ENCODE data around the gene DHRS4L2.

DHRS4L2 gene

DNA sequence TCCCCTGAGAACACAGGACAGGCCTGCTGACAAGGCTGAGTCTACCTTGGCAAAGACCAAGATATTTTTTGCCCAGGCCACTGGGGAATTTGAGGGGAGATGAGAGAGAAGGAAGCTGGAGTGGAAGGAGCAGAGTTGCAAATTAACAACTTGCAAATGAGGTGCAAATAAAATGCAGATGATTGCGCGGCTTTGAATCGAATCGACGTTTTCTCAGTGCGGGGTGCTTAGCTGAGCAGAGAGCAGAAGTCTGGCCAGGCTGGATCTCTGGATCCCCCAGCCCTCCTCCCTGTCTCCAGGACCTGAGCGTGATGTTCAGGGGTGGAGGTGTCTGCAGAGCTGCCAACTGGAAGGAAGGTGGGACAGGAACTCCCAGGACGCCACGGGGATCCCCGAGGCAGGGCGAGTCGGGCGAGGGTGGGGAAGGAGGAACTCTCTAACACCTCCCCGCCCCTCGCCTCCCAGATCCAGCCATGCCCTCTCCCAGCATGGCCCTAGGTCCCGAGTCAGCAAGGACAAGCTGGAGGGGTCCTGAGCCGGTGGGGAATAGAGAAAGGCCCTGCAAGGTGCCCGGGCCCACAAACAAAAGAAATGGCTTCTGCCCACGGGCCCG lies 62.6 kb downstream of the DHRS4L2 start:
- peak; percentile 29 for DNase-seq (ENCODE audit: low spot score)
- in situ Hi-C loops (cut with MboI; ENCODE audit: low pct_unique_long_range_greater_than_20kb, low sequenced_read_pairs, unreplicated experiment) = no loop called here
- TF ChIP-seq, protein P1, sequence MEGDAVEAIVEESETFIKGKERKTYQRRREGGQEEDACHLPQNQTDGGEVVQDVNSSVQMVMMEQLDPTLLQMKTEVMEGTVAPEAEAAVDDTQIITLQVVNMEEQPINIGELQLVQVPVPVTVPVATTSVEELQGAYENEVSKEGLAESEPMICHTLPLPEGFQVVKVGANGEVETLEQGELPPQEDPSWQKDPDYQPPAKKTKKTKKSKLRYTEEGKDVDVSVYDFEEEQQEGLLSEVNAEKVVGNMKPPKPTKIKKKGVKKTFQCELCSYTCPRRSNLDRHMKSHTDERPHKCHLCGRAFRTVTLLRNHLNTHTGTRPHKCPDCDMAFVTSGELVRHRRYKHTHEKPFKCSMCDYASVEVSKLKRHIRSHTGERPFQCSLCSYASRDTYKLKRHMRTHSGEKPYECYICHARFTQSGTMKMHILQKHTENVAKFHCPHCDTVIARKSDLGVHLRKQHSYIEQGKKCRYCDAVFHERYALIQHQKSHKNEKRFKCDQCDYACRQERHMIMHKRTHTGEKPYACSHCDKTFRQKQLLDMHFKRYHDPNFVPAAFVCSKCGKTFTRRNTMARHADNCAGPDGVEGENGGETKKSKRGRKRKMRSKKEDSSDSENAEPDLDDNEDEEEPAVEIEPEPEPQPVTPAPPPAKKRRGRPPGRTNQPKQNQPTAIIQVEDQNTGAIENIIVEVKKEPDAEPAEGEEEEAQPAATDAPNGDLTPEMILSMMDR (IDR thresholded peaks at IDR 0.05; ENCODE audit: extremely low read depth, insufficient read depth, missing control alignments) = no peak

GRCh38 chr14:24051789-24052655 lies 63.3 kb downstream of the DHRS4L2 start, which contains the start of gene CARMIL3:
CARMIL3 (plus strand) TSS chr14:24052009; CDS start chr14:24052154, 145 bp downstream.
- TF ChIP-seq, protein P1 (IDR thresholded peaks at IDR 0.05; ENCODE audit: extremely low read depth, insufficient read depth, missing control alignments) = no peak
- in situ Hi-C loops (cut with MboI; ENCODE audit: low pct_unique_long_range_greater_than_20kb, low sequenced_read_pairs, unreplicated experiment) = no loop called here
- DNase-seq (ENCODE audit: low spot score) = peak; percentile 93

GRCh38 chr14:24052656-24053547 lies 64.2 kb downstream of the DHRS4L2 start:
- in situ Hi-C loops (cut with MboI; ENCODE audit: low pct_unique_long_range_greater_than_20kb, low sequenced_read_pairs, unreplicated experiment) = no loop called here
- DNase-seq (ENCODE audit: low spot score) = peak; percentile 4
- TF ChIP-seq, protein P1 (IDR thresholded peaks at IDR 0.05; ENCODE audit: extremely low read depth, insufficient read depth, missing control alignments) = no peak

GRCh38 chr14:24053548-24054323 lies 65.0 kb downstream of the DHRS4L2 start:
- in situ Hi-C loops (cut with MboI; ENCODE audit: low pct_unique_long_range_greater_than_20kb, low sequenced_read_pairs, unreplicated experiment) = no loop called here
- TF ChIP-seq, protein P1 (IDR thresholded peaks at IDR 0.05; ENCODE audit: extremely low read depth, insufficient read depth, missing control alignments) = no peak
- no peak for DNase-seq (ENCODE audit: low spot score)

DNA sequence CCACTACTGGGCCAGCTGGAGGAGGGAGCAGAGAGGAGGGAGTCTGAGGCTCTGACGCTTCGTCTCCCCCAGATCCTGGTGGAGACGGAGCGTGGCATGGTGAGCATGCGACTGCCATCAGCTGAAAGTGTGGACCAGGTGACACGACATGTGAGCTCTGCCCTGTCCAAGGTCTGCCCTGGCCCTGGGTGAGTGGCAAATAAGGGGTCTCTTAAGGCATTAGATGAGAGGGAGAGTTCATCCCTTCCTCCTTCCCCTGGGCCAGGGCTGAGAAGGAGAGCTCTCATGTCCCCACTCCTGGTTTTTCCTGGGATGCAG lies 65.6 kb downstream of the DHRS4L2 start:
- in situ Hi-C loops (cut with MboI; ENCODE audit: low pct_unique_long_range_greater_than_20kb, low sequenced_read_pairs, unreplicated experiment) = no loop called here
- TF ChIP-seq, protein P1 (IDR thresholded peaks at IDR 0.05; ENCODE audit: extremely low read depth, insufficient read depth, missing control alignments) = no peak
- DNase-seq (ENCODE audit: low spot score) = no peak

Measured in GM13977 (cell line).